SK-N-MC (cell line): ENCODE measurements around the gene HEATR5A.

Experiments used
- EZH2 ChIP-seq: fragments of 200-600 bp; sonication (generic); IDR thresholded peaks from one replicate; pipeline ENCODE4 v1.6.1; 2017; ENCODE audit warnings: antibody characterized with exemption
- FOXP2 ChIP-seq: optimal IDR thresholded peaks from 2 replicates; pipeline ENCODE3; 2011; ENCODE audit warnings: mild to moderate bottlenecking, moderate library complexity; ENCODE audit not compliant: insufficient read depth; ENCODE audit errors: extremely low read length, control extremely low read depth
- POLR2AphosphoS5 ChIP-seq: IDR thresholded peaks from 2 replicates; pipeline ENCODE4 v1.6.1; 2012; ENCODE audit warnings: mild to moderate bottlenecking, low read depth, low read length, borderline replicate concordance

GRCh38 chr14:31300296-31300695 lies 120.1 kb downstream of the HEATR5A start:
- TF ChIP-seq POLR2AphosphoS5 (no peak), EZH2 (no peak), FOXP2 (no peak)
